ENCODE results near the gene MFSD12.

- TF ChIP-seq CTCF (IDR thresholded peaks at IDR 0.05) (no peak), EP300 (IDR thresholded peaks at IDR 0.05) (no peak), POLR2AphosphoS5 (IDR thresholded peaks at IDR 0.05) (no peak), POLR2A (IDR thresholded peaks at IDR 0.05) (no peak)
These were observed 32.4 kb downstream of the MFSD12 start for GRCh38 chr19:3524904-3525451.
